GM19463 (cell line): Measurements from ENCODE around the gene EDDM3A.
"Not testable (repeated sequence)": the region's sequence is repeated elsewhere in the genome, so short reads cannot be mapped to it uniquely, and the experiment has no call there.

Experiments
- ATAC-seq: cut with Tn5 transposase; IDR thresholded peaks from one replicate; pipeline ENCODE4 v1.9.1; 2021; ENCODE audit warnings: mild to moderate bottlenecking, moderate library complexity; ENCODE audit not compliant: unreplicated experiment

Gene EDDM3A

GRCh38 chr14:20732979-20733635 lies 12.6 kb upstream of the EDDM3A start:
- no peak for ATAC-seq

- no peak for ATAC-seq
Measured at GRCh38 chr14:20733684-20734429, 11.8 kb upstream of the EDDM3A start.

GRCh38 chr14:20734430-20734806 lies 11.3 kb upstream of the EDDM3A start:
- ATAC-seq, result no peak

GRCh38 chr14:20738292-20738691 lies 7.4 kb upstream of the EDDM3A start:
- ATAC-seq, result not testable (repeated sequence)

- no peak for ATAC-seq
Measured at GRCh38 chr14:20742132-20742531, 3.6 kb upstream of the EDDM3A start.

GRCh38 chr14:20743556-20743955 lies 2.1 kb upstream of the EDDM3A start:
- no peak for ATAC-seq

GRCh38 chr14:20746566-20746965 lies 879 bp downstream of the EDDM3A start:
- no peak for ATAC-seq

GRCh38 chr14:20748439-20748838 lies 2.8 kb downstream of the EDDM3A start:
- ATAC-seq, result no peak

DNA sequence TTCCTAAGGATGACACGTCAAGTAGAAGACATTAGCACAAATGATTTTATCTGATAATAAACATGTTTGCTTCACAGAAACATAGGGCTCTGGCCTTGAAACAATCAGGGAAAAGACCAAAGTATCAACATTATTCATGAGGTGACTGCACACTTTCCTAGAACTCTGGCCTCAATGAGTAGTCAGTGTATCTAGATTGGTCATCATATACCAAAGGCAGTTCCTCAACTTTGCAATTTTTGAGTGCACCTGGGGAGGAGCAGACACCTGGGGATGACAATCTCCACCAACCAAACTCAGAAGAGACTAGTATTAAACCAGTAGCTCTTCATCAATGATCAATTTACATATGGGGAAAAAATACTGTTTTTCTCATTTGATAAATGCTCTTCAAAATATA lies 4.5 kb downstream of the EDDM3A start:
- no peak for ATAC-seq

- ATAC-seq, result no peak
Measured at GRCh38 chr14:20751963-20752562, 6.4 kb downstream of the EDDM3A start.

GRCh38 chr14:20754308-20754707 lies 8.6 kb downstream of the EDDM3A start:
- no peak for ATAC-seq

GRCh38 chr14:20755037-20755436 lies 9.3 kb downstream of the EDDM3A start:
- ATAC-seq, result no peak

DNA sequence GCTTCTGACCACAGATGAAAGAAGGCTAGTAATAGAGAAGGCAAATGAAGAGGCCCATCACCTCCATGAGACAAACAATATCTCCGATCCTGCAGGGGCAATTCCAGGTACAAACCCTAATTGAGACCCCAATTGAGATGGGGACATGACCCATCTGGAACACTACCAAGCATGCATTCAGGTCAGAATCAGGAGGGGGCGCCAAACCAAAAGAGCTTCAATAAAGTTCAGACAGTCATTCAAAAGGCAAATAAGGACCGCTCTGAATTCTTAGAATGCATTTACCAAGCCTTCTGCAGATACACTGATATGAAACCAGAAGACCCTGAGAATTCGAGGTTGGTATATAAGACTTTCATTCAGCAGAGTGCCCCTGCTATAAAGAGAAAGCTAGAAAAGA lies 12.3 kb downstream of the EDDM3A start:
- ATAC-seq, result no peak

DNA sequence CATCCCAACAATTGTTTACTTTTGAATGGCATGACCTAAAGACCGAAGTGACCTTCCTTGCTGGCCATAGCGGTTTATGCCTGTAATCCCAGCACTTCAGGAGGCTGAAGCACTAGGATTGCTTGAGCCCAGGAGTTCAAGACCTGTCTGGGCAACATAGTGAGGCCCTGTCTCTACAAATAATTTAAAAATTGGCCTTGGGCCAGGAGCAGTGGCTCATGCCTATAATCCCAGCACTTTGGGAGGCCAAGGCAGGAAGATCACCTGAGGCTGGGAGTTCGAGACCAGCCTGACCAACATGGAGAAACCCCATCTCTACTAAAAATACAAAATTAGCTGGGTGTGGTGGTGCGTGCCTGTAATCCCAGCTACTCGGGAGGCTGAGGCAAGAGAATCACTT lies 13.8 kb downstream of the EDDM3A start:
- ATAC-seq, result not testable (repeated sequence)

- no peak for ATAC-seq
Measured at GRCh38 chr14:20760950-20761349, 15.3 kb downstream of the EDDM3A start.

DNA sequence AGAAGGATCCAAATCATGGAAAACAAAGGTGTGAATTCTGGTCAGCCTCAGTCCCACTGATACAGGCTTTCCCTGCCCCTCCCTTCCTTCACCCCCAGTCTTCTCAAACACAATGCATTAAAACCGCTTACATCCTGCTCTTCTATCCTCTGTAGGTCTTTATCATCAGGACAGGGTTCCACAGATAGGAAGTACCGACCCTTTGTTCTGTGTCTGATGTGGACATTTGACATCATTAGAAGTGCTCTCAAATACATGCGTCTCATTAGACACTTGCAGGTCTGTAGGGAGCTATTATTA lies 22.9 kb downstream of the EDDM3A start:
- no peak for ATAC-seq

- ATAC-seq, result no peak
Measured at GRCh38 chr14:20769421-20769820, 23.7 kb downstream of the EDDM3A start.

GRCh38 chr14:20772650-20773049 lies 27.0 kb downstream of the EDDM3A start:
- no peak for ATAC-seq

- ATAC-seq, result no peak
Measured at GRCh38 chr14:20774258-20774824, 28.7 kb downstream of the EDDM3A start.

GRCh38 chr14:20775043-20775442 lies 29.4 kb downstream of the EDDM3A start:
- ATAC-seq, result no peak

DNA sequence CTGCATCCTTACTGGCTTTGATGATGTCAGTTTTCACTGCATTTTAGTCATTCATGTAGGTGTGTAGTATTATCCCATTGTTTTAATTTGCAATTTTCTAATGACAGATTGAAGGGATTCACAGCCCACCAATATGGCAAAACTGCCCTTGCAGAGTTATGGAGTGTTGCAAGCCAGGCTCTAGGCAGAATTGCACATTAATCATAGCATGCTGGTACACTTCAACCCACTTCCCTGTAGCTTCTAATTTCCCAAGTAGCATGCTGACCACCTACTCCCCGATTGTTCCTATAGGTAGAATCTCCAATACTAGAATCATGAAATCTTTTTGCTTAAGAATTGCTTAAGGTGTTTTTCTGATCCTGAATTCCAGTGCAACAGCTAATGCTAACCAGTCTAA lies 30.2 kb downstream of the EDDM3A start:
- ATAC-seq, result no peak

DNA sequence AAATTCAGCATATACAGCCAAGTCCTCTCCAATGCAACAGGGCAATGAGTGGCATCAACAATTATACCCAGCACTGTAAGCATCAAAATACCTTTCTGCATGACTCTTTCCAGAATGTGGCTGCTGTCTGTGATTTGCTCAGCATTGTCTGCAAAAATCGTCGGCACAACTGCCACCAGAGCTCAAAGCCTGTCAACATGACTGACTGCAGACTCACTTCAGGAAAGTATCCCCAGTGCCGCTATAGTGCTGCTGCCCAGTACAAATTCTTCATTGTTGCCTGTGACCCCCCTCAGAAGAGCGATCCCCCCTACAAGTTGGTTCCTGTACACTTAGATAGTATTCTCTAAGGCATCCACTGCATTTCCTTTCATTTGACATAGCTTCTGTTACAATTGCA lies 36.1 kb downstream of the EDDM3A start:
- no peak for ATAC-seq
